Measurements from ENCODE around the gene MTPN.

GRCh38 chr7:135925210-135925609, 51.9 kb downstream of the MTPN start:
- TF ChIP-seq CTCF (IDR thresholded peaks at IDR 0.05) (no peak), POLR2A (IDR thresholded peaks at IDR 0.05) (no peak)

Measured in lower leg skin (tissue), 3 donors.